Fibroblast of pulmonary artery (primary cell): ENCODE results near the gene ZNF407.

Source experiments
- DNase-seq: peaks from one replicate; pipeline ENCODE4 v3.0.0-alpha.2; 2010; ENCODE audit warnings: low read depth
- H3K4me3 ChIP-seq: replicated peaks from 2 replicates; pipeline ENCODE4 v1.5.1; 2011; ENCODE audit warnings: low read depth, mild to moderate bottlenecking, control low read depth, low read length, moderate library complexity
- CTCF ChIP-seq: IDR thresholded peaks from 2 replicates; pipeline ENCODE4 v1.5.1; 2011; ENCODE audit warnings: mild to moderate bottlenecking, control low read depth, low read length, inconsistent platforms; ENCODE audit errors: missing control alignments

Gene ZNF407

DNA sequence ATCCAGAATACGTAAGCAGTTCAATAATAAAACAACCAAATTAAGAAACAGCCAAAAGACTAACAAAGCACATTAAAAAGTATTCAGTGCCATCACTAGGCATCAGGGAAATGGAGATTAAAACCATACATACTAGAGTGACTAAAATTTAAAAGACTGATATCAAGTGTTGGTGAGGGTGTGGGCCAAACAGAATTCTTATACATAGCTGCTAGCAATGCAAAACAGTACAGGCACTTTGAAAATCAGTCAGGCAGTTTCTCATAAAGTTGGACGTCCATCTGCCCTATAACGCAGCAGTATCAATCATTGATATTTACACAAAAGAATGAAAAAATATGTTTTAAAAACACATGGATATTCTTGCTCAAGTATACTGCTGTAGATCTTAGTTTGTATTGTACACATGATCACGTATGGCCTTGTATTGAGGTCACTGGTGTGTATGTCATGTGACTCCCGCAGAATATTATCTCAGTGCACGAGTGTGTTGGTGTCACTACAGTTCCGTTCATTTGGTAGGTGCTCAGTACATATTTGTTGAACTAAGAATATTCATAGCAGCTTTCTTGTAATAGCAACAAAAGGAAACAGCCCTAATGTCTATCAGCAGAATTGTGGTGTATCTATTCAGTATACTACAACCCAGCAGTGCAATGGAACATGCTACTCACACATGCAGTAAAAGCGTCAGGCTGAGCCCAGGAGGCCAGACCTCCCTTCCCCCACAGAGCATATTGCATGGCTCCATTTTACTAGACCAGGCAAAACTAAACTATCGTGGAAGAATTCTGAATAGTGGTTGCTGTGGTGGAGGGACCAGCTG, 28.6 kb downstream of the ZNF407 start:
- TF ChIP-seq CTCF, result no peak
- no peak for DNase-seq
- no peak overlapping the region for H3K4me3 ChIP-seq

- no peak for TF ChIP-seq CTCF
- no peak overlapping the region for H3K4me3 ChIP-seq
- no peak for DNase-seq
Observed at GRCh38 chr18:74630804-74631203, 33.1 kb downstream of the ZNF407 start.

DNA sequence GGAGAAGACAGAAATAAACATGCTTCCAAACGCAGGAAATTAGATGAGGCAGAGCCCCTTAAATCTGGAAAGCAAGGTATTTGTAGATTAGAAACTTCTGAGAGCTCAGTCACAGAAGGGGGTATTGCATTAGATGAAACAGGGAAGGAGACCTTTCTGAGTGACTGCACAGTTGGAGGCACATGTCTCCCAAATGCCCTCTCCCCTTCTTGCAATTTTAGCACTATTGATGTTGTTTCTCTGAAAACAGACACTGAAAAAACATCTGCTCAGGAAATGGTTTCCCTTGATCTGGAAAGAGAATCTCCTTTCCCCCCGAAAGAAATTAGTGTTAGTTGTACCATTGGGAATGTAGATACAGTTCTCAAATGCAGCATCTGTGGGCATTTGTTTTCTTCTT, 33.5 kb downstream of the ZNF407 start:
- DNase-seq, result no peak
- TF ChIP-seq CTCF, result no peak
- no peak overlapping the region for H3K4me3 ChIP-seq

DNA sequence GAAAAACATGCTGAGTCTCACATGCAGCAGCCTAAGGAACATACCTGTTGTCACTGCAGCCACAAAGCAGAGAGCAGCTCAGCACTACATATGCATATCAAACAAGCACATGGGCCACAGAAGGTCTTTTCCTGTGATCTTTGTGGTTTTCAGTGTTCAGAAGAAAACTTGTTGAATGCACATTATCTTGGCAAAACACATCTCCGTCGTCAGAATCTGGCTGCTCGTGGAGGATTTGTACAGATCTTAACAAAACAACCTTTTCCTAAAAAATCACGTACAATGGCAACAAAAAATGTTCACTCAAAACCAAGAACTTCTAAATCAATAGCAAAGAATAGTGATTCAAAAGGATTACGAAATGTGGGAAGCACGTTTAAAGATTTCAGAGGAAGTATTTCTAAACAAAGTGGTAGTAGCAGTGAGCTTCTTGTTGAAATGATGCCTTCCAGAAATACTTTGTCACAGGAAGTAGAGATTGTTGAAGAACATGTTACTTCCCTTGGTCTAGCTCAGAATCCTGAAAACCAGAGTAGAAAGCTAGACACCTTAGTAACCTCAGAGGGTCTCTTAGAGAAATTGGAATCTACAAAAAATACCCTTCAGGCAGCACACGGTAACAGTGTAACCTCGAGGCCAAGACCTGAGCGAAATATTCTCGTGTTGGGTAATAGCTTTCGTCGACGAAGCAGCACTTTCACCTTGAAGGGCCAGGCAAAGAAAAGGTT, 34.1 kb downstream of the ZNF407 start:
- no peak for TF ChIP-seq CTCF
- H3K4me3 ChIP-seq, result peak overlapping the region; percentile 19
- peak; percentile 84 for DNase-seq

DNA sequence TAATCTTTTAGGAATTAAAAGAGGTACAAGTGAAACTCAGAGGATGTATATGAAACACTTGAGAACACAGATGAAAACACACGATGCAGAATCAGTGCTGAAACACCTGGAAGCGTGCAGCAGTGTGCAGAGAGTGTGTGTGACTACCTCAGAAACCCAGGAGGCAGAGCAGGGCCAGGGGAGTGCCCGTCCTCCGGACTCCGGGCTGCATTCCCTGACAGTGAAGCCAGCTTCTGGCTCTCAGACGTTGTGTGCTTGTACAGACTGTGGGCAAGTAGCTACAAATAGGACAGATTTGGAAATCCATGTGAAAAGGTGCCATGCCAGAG, 34.6 kb downstream of the ZNF407 start:
- no peak for TF ChIP-seq CTCF
- no peak for DNase-seq
- H3K4me3 ChIP-seq, result no peak overlapping the region

GRCh38 chr18:74632856-74633255, 35.2 kb downstream of the ZNF407 start:
- TF ChIP-seq CTCF, result no peak
- H3K4me3 ChIP-seq, result no peak overlapping the region
- DNase-seq, result no peak
